Measurements from ENCODE around the gene TECPR2. TPM values are rescaled to one million over a fixed set of nuclear protein-coding genes. Genes with fewer than 3 reads are reported as not detected.

The TECPR2 gene
- total RNA-seq, 1 donor from 2014 or later = 19.9 TPM

DNA sequence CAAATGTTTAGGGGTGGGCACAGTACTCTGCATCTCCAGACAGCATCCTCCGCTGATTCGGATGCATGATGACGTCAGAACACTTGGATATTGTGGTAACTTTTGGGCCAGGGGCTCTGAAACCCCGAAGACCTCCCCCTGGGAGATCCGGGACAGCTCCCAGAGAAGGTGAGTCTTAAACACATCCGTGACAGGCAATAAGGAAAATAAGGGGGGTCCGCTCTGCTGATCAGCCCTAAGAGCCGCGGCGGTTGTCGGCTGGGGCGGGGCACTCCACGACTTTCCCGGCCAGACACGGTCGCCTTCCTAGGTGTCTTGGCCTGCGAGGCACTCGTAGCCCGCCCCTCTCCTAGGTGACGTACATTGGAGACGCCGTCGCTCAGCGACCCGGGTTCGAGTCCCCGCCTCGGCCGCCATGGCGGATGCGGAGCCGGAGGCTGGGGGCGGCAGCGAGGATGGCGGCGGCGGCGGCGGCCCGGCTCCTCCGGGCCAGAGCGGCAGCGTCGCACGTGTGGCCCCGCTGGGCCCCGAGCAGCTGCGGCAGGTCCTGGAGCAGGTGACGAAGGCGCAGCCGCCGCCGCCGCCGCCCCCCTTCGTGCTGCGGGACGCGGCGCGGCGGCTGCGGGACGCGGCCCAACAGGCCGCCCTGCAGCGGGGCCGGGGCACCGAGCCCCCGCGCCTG, 43.2 kb upstream of the TECPR2 start, which contains the start of gene ZNF839:
ZNF839 (plus strand) TSS at position 396 of the 682 bp plus-strand sequence; CDS start at position 416, 20 bp downstream.
- H3K27me3 Mint-ChIP-seq (ENCODE audit: low read depth, unreplicated experiment) = peaks cover 5% of the 10 kb centered on the region
- H3K9me3 Mint-ChIP-seq (ENCODE audit: unreplicated experiment) = no peaks in the 10 kb centered on the region
- peak within 1 kb of the TSS; percentile 94 for H3K27ac ChIP-seq (ENCODE audit: low read depth, low read length)
- peak within 1 kb of the TSS; percentile 91 for H3K9ac ChIP-seq (ENCODE audit: low read length)
- no peaks in the 10 kb centered on the region for H3K9me3 ChIP-seq (ENCODE audit: insufficient read depth, low read depth, low read length)
- H3K4me2 ChIP-seq (ENCODE audit: low read length) = peak within 1 kb of the TSS; percentile 93
- H3K36me3 ChIP-seq (ENCODE audit: insufficient read depth, low read length) = no peaks in the 10 kb centered on the region
- H4K20me1 ChIP-seq (ENCODE audit: insufficient read depth, low read length) = no peaks in the 10 kb centered on the region
- H3K27me3 ChIP-seq (ENCODE audit: insufficient read depth, low read length) = no peaks in the 10 kb centered on the region
- peak; percentile 73 for DNase-seq (ENCODE audit: low read depth)
- H3K4me1 ChIP-seq (ENCODE audit: insufficient read depth, low read length) = peaks cover 40% of the 10 kb centered on the region
- peak within 1 kb of the TSS; percentile 79 for H3K4me3 ChIP-seq (ENCODE audit: insufficient read depth, low read depth, low read length)
- FAIRE-seq = no peak
- peaks cover 9% of the 10 kb centered on the region for H3K4me1 Mint-ChIP-seq (ENCODE audit: low read depth, unreplicated experiment)
- peak within 1 kb of the TSS; percentile 92 for H3K4me3 Mint-ChIP-seq (ENCODE audit: unreplicated experiment)
- H3K36me3 Mint-ChIP-seq (ENCODE audit: low read depth, unreplicated experiment) = peaks cover 2% of the 10 kb centered on the region
- TF ChIP-seq EZH2 (IDR thresholded peaks at IDR 0.05; ENCODE audit: insufficient read depth, low read length) = no peak
- TF ChIP-seq, protein P1, sequence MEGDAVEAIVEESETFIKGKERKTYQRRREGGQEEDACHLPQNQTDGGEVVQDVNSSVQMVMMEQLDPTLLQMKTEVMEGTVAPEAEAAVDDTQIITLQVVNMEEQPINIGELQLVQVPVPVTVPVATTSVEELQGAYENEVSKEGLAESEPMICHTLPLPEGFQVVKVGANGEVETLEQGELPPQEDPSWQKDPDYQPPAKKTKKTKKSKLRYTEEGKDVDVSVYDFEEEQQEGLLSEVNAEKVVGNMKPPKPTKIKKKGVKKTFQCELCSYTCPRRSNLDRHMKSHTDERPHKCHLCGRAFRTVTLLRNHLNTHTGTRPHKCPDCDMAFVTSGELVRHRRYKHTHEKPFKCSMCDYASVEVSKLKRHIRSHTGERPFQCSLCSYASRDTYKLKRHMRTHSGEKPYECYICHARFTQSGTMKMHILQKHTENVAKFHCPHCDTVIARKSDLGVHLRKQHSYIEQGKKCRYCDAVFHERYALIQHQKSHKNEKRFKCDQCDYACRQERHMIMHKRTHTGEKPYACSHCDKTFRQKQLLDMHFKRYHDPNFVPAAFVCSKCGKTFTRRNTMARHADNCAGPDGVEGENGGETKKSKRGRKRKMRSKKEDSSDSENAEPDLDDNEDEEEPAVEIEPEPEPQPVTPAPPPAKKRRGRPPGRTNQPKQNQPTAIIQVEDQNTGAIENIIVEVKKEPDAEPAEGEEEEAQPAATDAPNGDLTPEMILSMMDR (IDR thresholded peaks at IDR 0.05; ENCODE audit: insufficient read depth, low read depth, low read length) = no peak
- peak within 1 kb of the TSS; percentile 95 for H2AFZ ChIP-seq (ENCODE audit: low read depth, low read length)
- peak within 1 kb of the TSS; percentile 98 for H3K27ac Mint-ChIP-seq (ENCODE audit: unreplicated experiment)
- H3K79me2 ChIP-seq (ENCODE audit: insufficient read depth, low read length) = peaks cover 16% of the 10 kb centered on the region

DNA sequence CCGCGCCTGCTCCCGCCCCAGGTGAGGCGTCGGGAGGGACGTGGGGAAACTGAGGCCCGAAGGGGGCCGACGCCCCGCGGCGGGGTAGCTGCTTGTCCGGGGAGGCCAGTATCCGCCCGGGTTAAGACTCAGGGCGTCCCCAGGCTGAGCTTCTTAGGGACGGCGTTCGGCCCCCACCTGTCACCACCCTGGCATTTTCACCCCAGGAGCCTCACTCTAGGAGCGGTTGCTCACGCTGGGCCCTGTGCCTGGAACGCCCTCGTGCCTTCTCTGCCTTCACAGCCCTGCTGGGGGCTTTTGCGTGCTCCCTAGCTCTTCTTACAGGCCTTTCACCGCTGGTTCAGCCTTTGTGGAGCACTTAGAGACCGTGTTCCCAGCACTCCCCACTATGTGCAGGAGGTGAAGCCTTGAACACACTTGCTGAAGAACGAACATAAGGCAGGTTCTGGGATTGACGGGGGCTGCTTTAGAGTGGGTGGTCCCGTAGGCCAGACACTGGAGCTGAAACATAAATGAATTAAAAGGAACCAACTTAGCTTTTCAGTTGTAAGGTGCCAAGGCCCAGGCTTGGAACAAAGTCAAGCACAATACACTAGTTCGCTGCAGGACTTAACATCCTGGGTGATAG, 42.6 kb upstream of the TECPR2 start:
- H3K4me1 Mint-ChIP-seq (ENCODE audit: low read depth, unreplicated experiment) = peaks cover 9% of the 10 kb centered on the region
- FAIRE-seq = no peak

More for the DNA sequence above, 42.6 kb upstream of the TECPR2 start:
- Mint-ChIP-seq H3K9me3 (ENCODE audit: unreplicated experiment) (no peaks in the 10 kb centered on the region), H3K4me3 (ENCODE audit: unreplicated experiment) (peak overlapping the region; percentile 92), H3K27me3 (ENCODE audit: low read depth, unreplicated experiment) (no peaks in the 10 kb centered on the region), H3K36me3 (ENCODE audit: low read depth, unreplicated experiment) (peaks cover 2% of the 10 kb centered on the region), H3K27ac (ENCODE audit: unreplicated experiment) (peak overlapping the region; percentile 84)
- Histone ChIP-seq H3K4me3 (ENCODE audit: insufficient read depth, low read depth, low read length) (peak overlapping the region; percentile 79), H3K9me3 (ENCODE audit: insufficient read depth, low read depth, low read length) (no peaks in the 10 kb centered on the region), H3K79me2 (ENCODE audit: insufficient read depth, low read length) (peaks cover 16% of the 10 kb centered on the region), H3K9ac (ENCODE audit: low read length) (peak overlapping the region; percentile 91), H3K4me1 (ENCODE audit: insufficient read depth, low read length) (peaks cover 34% of the 10 kb centered on the region), H3K27me3 (ENCODE audit: insufficient read depth, low read length) (no peaks in the 10 kb centered on the region), H3K36me3 (ENCODE audit: insufficient read depth, low read length) (no peaks in the 10 kb centered on the region), H3K4me2 (ENCODE audit: low read length) (peak overlapping the region; percentile 93), H4K20me1 (ENCODE audit: insufficient read depth, low read length) (no peaks in the 10 kb centered on the region), H2AFZ (ENCODE audit: low read depth, low read length) (peak overlapping the region; percentile 95), H3K27ac (ENCODE audit: low read depth, low read length) (peak overlapping the region; percentile 94)
- no peak for TF ChIP-seq EZH2 (IDR thresholded peaks at IDR 0.05; ENCODE audit: insufficient read depth, low read length)
- TF ChIP-seq, protein P1 (IDR thresholded peaks at IDR 0.05; ENCODE audit: insufficient read depth, low read depth, low read length) = no peak
- DNase-seq (ENCODE audit: low read depth) = peak; percentile 52

Data from astrocyte (in vitro differentiated cells and primary cell).